ENCODE results near the gene MLLT10.

The MLLT10 gene

GRCh38 chr10:21655236-21655635, 121.2 kb downstream of the MLLT10 start (continued):
- TF ChIP-seq TSHZ2 (CRISPR knock-in tag; IDR thresholded peaks at IDR 0.05) (no peak), POU6F1 (CRISPR knock-in tag; IDR thresholded peaks at IDR 0.05; ENCODE audit: borderline replicate concordance, low read depth) (no peak)

- no peak for TF ChIP-seq ZFP30 (CRISPR knock-in tag; IDR thresholded peaks at IDR 0.05)
- TF ChIP-seq ISL1 (CRISPR knock-in tag; IDR thresholded peaks at IDR 0.05) = no peak
- no peak for TF ChIP-seq CREB5 (CRISPR knock-in tag; IDR thresholded peaks at IDR 0.05; ENCODE audit: low read depth)
- ATAC-seq = no peak
Observed at GRCh38 chr10:21655687-21656086, 121.7 kb downstream of the MLLT10 start.

GRCh38 chr10:21661087-21661486, 127.1 kb downstream of the MLLT10 start:
- TF ChIP-seq ZC3H10 (CRISPR knock-in tag; IDR thresholded peaks at IDR 0.05) (no peak), ZFP30 (CRISPR knock-in tag; IDR thresholded peaks at IDR 0.05) (no peak), ZNF8 (CRISPR knock-in tag; IDR thresholded peaks at IDR 0.05) (no peak), CSRNP3 (CRISPR knock-in tag; IDR thresholded peaks at IDR 0.05) (no peak)
- ATAC-seq = no peak

- ATAC-seq = no peak
- no peak for TF ChIP-seq PPARA (CRISPR knock-in tag; IDR thresholded peaks at IDR 0.05; ENCODE audit: borderline replicate concordance)
- no peak for TF ChIP-seq CSDC2 (CRISPR knock-in tag; IDR thresholded peaks at IDR 0.05)
- no peak for TF ChIP-seq RARB (CRISPR knock-in tag; IDR thresholded peaks at IDR 0.05)
- no peak for TF ChIP-seq ZFP3 (CRISPR knock-in tag; IDR thresholded peaks at IDR 0.05)
- TF ChIP-seq TCF4 (CRISPR knock-in tag; IDR thresholded peaks at IDR 0.05; ENCODE audit: borderline replicate concordance) = no peak
- no peak for TF ChIP-seq PATZ1 (CRISPR knock-in tag; IDR thresholded peaks at IDR 0.05; ENCODE audit: borderline replicate concordance)
- TF ChIP-seq OSR1 (CRISPR knock-in tag; IDR thresholded peaks at IDR 0.05) = no peak
- no peak for TF ChIP-seq CSRNP3 (CRISPR knock-in tag; IDR thresholded peaks at IDR 0.05)
- TF ChIP-seq TOX (CRISPR knock-in tag; IDR thresholded peaks at IDR 0.05; ENCODE audit: borderline replicate concordance) = no peak
- TF ChIP-seq ZC3H10 (CRISPR knock-in tag; IDR thresholded peaks at IDR 0.05) = no peak
- no peak for TF ChIP-seq ZNF70 (CRISPR knock-in tag; IDR thresholded peaks at IDR 0.05)
- TF ChIP-seq ZFP30 (CRISPR knock-in tag; IDR thresholded peaks at IDR 0.05) = no peak
Observed at GRCh38 chr10:21661935-21662334, 127.9 kb downstream of the MLLT10 start.
